GM19324 (cell line): ENCODE measurements around the gene C16orf86.
"Not testable (repeated sequence)": the region's sequence is repeated elsewhere in the genome, so short reads cannot be mapped to it uniquely, and the experiment has no call there.

Experiments used
- ATAC-seq: cut with Tn5 transposase; IDR thresholded peaks from one replicate; pipeline ENCODE4 v1.9.1; 2021; ENCODE audit warnings: mild to moderate bottlenecking, moderate library complexity; ENCODE audit not compliant: unreplicated experiment, low FRiP score

C16orf86 gene

DNA sequence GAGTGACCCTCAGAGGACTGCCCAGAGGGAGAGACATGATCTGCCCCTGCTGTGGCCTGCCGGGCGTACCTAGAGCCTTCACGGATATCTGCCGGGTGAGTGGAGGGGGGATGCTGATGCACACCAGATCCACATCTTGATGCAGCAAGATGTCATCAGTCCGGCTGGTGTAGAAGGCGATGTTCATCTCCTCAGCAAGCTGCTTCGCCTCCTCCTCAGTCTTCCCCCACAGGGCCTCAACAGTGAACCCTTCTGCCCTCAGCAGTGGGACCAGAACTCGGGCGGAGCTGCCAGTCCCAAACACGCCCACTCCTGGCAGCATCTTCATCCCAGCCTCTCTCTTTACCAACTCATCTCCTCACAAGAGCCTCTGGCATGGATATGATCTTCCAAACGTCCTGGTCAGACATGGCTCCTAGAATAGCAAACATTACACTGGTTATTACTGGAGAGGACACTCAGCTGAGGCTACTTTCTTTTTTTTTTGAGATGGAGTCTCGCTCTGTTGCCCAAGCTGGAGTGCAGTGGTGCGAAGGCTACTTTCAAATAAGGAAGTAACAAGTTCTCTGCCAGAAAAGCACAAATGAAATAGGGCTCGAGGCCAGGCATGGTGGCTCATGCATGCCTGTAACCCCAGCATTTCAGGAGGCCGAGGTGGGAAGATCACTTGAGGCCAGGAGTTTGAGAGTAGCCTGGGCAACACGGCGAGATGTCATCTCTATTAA, 18.9 kb downstream of the C16orf86 start:
- no peak for ATAC-seq

GRCh38 chr16:67693517-67694285, 27.1 kb downstream of the C16orf86 start:
- ATAC-seq, result not testable (repeated sequence)

- ATAC-seq, result no peak
Measured at GRCh38 chr16:67694611-67695010, 28.0 kb downstream of the C16orf86 start.

- ATAC-seq, result no peak
Measured at GRCh38 chr16:67697422-67698185, 31.0 kb downstream of the C16orf86 start.

- no peak for ATAC-seq
Measured at GRCh38 chr16:67699265-67699664, 32.7 kb downstream of the C16orf86 start.

GRCh38 chr16:67701420-67701819, 34.8 kb downstream of the C16orf86 start:
- no peak for ATAC-seq

GRCh38 chr16:67702130-67702529, 35.5 kb downstream of the C16orf86 start:
- no peak for ATAC-seq

- no peak for ATAC-seq
Measured at GRCh38 chr16:67703626-67704025, 37.0 kb downstream of the C16orf86 start.

DNA sequence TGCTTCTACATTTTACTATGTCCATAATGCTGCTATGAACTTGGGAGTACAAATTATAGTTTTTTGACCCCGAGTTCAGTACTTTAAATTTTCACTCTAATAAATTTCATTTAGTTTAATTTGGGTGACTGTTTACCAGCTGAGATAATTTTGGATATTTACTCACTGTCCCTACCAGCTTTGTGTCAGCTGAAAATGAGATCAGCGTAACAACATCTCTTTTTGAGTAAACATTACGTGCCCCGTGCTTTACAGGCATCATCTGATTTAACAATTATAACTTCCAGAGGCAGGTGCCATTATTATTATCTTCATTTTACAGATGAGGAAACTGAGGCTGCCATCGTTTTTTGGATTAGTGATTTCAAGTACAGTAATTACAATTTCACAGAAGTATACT, 37.5 kb downstream of the C16orf86 start:
- ATAC-seq, result no peak

- ATAC-seq, result no peak
Measured at GRCh38 chr16:67707210-67707609, 40.6 kb downstream of the C16orf86 start.

- no peak for ATAC-seq
Measured at GRCh38 chr16:67707790-67708189, 41.2 kb downstream of the C16orf86 start.

GRCh38 chr16:67708368-67708771, 41.8 kb downstream of the C16orf86 start:
- ATAC-seq, result no peak

- ATAC-seq, result no peak
Measured at GRCh38 chr16:67709050-67709449, 42.4 kb downstream of the C16orf86 start.

- no peak for ATAC-seq
Measured at GRCh38 chr16:67710607-67711006, 44.0 kb downstream of the C16orf86 start.

DNA sequence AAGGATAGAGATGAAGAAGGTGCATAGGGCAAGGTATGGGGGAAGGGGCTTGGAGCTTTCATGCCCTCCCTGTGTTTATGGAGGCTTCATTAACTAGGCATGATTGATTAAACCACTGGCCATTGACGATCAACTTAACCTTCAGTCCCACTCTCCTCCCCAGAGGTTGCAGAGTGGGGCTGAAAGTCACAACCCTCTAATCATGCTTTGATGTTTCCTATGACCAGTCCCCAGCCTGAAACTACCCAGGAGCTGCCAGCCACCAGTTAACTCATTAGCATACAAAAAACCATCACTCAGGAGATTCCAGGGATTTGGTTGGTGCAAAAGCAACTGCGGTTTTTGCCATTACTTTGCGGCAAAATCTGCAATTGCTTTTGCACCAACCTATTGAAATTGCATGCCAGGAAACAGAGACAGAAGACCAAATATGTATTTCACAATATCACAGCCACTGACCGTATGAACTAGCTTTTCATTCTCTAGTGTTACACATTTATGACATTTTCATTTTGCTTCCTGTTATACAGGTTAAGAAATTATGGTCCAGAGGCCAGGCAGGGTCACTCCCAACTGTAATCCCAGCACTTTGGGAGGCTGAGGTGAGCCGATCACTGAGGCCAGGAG, 47.1 kb downstream of the C16orf86 start:
- ATAC-seq, result no peak

DNA sequence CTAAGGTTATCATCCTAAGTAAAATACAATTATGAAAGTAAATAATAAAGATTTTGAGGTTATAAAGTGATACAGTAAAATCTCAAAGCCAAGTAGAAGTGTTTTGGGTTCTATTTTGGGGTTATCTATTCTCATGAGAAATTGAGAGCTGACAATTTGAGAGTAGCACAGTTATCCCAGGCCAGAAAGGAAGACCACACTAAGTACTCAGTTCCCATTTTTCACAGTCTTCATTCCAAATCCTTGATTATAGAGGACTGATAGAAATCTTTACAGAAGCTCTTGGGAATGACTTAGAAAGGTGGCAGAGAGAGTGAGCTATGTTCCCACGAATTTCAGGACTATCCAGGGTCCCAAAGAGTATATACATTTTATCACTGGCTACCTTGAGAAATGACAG, 47.9 kb downstream of the C16orf86 start:
- no peak for ATAC-seq

GRCh38 chr16:67716097-67716496, 49.5 kb downstream of the C16orf86 start:
- no peak for ATAC-seq
